OCI-LY7 (cell line): Measurements from ENCODE around the gene CRTC2.

Experiments used
- CTCF ChIP-seq: fragments of 200-600 bp; sonication (generic); conservative IDR thresholded peaks from 2 replicates; pipeline ENCODE4 v1.5.1; 2014; ENCODE audit warnings: mild to moderate bottlenecking, antibody characterized with exemption, low read length, moderate library complexity, mixed read lengths
- EZH2phosphoT487 ChIP-seq: fragments of 200-600 bp; sonication (generic); IDR thresholded peaks from 2 replicates; pipeline ENCODE4 v1.6.1; 2018; ENCODE audit warnings: low read depth, borderline replicate concordance, mild to moderate bottlenecking, mixed run types, antibody characterized with exemption, low read length, moderate library complexity, mixed read lengths

GRCh38 chr1:153921803-153922075 lies 36.7 kb downstream of the CRTC2 start:
- TF ChIP-seq CTCF (no peak), EZH2phosphoT487 (no peak)
